Measurements from ENCODE around the gene UTF1.

UTF1 gene

GRCh38 chr10:133247681-133248333 is 17.8 kb downstream of the UTF1 start:
- DNase-seq (ENCODE audit: low read depth in 2 of 2): no peak

DNA sequence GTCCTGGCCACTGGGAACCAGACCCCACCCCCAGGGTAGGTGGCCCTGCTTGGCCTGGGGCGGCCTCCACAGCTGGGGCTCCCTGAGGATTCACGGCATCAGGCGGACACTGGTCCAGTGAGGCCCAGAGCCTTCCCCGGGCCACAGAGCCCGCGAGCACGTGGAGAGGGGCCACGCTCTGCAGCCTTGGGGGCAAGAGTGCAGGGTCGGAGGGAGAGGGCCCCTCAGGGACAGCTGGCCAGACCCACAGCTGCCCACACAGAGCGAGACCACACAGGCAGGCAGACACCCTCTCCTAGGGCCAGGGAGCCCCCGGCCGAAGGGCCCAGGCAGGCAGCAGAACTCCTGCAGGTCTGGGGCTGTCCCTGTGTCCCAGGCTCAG is 18.3 kb downstream of the UTF1 start:
- no peak for DNase-seq (ENCODE audit: low read depth in 2 of 2)

- DNase-seq (ENCODE audit: low read depth in 2 of 2): no peak
These were observed 19.2 kb downstream of the UTF1 start for GRCh38 chr10:133249094-133249780.

DNA sequence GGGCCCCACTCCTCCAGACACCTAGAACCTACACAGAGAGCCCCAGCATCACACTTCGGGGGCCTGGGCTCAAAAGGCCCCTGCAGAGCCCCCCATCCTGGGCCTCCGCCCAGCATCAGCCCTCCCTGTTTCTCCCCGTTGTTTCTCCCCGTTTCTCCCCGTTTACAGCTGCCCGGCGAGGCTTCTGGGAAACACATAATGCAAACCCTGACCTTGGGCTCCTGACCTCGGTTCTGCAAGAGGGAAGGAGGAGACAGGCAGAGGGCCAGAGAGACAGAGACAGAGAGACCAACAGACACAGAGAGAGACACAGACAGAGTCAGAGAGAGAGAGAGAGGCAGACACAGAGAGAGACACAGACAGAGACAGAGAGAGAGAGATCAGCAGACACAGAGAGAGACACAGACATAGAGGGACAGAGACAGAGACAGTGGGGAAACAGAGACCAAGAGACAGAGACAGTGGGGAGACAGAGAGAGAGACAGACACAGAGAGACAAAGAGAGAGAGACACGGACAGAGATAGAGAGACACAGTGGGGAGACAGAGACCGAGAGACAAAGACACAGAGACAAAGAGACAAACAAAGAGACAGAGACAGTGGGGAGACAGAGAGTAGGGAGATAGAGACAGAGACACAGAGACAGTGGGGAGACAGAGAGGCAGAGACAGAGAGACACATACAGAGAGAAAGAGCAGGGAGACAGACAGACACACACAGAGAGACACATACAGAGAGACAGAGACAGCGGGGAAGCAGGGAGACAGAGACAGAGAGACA is 20.1 kb downstream of the UTF1 start:
- no peak for DNase-seq (ENCODE audit: low read depth in 2 of 2)

GRCh38 chr10:133251388-133252222 is 21.6 kb downstream of the UTF1 start:
- no peak for DNase-seq (ENCODE audit: low read depth in 2 of 2)

- no peak for DNase-seq (ENCODE audit: low read depth in 2 of 2)
These were observed 22.2 kb downstream of the UTF1 start for GRCh38 chr10:133252223-133252552.

DNA sequence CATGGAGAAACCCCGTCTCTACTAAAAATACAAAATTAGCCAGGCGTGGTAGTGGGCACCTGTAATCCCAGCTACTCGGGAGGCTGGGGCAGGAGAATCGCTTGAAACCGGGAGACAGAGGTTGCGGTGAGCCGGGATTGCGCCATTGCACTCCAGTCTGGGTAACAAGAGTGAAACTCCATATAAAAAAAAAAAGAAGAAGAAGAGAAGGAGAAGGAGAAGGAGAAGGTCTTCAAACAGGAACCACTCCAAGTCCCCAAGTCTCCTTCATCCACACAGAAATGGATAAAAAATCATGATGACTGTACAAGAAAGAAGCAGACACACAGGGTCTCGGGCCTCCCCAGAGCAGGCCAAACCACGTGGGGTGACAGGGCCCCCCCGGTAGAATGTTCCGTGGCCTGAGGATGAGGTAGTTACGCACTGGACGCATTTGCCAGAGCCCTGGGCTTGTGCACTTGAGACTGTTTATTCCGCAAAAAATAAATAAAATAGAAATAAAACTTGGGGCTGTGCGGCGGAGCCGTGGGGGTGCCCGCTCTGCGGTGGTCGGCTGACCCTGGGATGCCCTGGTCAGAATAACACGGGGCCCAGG is 23.4 kb downstream of the UTF1 start:
- no peak for DNase-seq (ENCODE audit: low read depth in 2 of 2)

- no peak for DNase-seq (ENCODE audit: low read depth in 2 of 2)
These were observed 24.6 kb downstream of the UTF1 start for GRCh38 chr10:133254421-133255120.

GRCh38 chr10:133255323-133255722 is 25.3 kb downstream of the UTF1 start:
- DNase-seq (ENCODE audit: low read depth in 2 of 2): no peak

DNA sequence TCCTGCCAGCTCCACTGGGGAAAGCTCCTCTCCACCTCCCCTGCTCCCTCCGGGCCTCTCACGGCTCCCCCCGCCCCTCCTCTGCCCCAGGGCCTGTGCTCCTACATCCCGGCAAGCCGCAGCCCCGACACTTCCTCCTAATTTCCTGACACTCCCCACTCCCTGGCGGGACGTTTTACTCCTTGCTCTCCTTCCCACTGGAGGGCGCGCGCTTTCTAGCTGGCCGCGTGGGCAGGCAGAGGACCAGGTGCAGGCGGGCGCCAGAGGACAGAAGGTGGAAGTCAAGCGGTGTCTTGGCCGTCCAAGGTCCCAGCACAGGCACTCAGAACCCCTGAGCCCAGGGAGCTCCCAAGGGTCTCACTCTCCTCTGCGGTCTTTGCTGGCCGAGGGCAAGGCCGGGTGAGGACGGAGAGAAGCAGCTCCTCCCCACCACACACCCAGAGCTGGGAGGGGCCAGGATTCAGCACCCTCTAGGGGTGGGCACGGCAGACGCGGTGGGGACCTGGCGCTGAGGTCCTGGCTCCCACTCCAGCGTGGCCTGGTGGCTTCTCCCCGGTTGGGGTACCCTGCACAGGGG is 27.6 kb downstream of the UTF1 start:
- DNase-seq (ENCODE audit: low read depth in 2 of 2): no peak

- peak in 1 of 2 experiments; percentile 22 for DNase-seq (ENCODE audit: low read depth in 2 of 2)
These were observed 28.2 kb downstream of the UTF1 start for GRCh38 chr10:133258066-133258817.

- DNase-seq (ENCODE audit: low read depth in 2 of 2): peak; percentile 79 to 91
These were observed 29.0 kb downstream of the UTF1 start for GRCh38 chr10:133258818-133259601.

GRCh38 chr10:133259602-133259989 is 29.6 kb downstream of the UTF1 start:
- no peak for DNase-seq (ENCODE audit: low read depth in 2 of 2)

- peak in 1 of 2 experiments; percentile 58 for DNase-seq (ENCODE audit: low read depth in 2 of 2)
These were observed 31.1 kb downstream of the UTF1 start for GRCh38 chr10:133260895-133261725.

DNA sequence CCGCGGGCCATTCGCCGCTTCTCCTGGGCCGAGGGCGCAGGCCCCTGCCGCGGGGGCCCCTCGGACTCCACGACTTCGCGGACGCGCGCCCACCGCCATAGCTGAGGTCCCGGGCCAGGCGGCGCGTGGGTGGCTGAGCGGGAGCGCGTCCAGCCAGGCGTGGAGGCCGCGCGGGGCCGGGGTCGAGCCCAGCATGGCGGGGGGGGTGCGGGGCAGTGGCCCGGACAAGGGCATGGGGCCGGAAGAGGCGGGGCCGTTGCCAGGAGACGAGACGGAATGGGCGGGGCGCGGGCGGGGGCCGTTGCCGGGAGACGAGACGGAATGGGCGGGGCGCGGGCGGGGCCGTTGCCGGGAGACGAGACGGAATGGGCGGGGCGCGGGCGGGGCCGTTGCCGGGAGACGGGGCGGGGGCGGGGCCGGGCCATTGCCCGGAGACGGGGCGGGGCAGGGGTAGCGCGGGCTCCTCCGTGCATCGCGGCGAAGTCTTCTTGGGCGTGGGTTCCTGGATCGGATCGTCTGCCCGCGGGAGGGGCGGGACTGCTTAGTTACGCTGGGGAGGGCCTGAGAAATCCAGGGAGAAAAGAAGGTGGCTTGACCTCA is 31.8 kb downstream of the UTF1 start:
- DNase-seq (ENCODE audit: low read depth in 2 of 2): peak; percentile 72 to 80

- no peak for DNase-seq (ENCODE audit: low read depth in 2 of 2)
These were observed 32.7 kb downstream of the UTF1 start for GRCh38 chr10:133262696-133263095.

DNA sequence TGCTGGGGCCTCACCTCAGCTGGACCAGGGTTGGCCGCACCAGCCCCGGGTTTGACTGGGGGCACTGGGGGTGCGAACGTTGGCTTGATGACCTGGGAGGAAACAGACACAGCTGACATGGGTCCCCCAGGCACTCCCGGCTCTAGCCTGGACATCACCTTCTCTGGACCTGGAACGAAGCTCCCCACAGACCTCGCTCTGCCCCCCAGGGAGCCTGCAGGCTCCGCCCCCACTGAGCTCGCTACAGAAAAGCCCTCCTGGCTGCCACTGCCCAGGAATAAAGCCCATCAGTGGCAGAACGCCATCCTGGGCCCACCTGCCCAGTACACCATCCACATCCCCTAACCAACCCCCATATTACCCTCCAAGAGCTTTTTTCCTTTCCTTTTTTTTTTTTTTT is 33.7 kb downstream of the UTF1 start:
- no peak for DNase-seq (ENCODE audit: low read depth in 2 of 2)

DNA sequence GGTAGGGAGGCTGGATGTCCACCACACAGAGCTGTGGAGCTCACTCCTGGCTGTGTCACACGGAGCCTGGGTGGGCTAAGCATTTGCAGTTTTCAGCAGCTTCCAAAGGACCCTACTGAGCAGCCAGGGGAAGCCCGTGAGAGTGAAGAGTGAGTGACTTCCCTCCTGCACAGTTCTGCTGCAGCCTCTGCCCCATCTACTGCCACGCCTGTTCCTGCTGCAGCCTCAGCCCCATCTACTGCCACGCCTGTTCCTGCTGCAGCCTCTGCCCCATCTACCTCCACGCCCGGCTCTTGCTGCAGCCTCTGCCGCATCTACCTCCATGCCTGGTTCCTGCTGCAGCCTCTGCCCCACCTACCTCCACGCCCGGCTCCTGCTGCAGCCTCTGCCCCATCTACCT is 34.4 kb downstream of the UTF1 start:
- no peak for DNase-seq (ENCODE audit: low read depth in 2 of 2)
